ENCODE measurements around the gene C5orf63. TPM values are rescaled to one million over a fixed set of nuclear protein-coding genes. Genes with fewer than 3 reads are reported as not detected.

The C5orf63 gene
- total and polyA plus RNA-seq, 9 donors = 1.7 to 6.6 (median 3.5) TPM

DNA sequence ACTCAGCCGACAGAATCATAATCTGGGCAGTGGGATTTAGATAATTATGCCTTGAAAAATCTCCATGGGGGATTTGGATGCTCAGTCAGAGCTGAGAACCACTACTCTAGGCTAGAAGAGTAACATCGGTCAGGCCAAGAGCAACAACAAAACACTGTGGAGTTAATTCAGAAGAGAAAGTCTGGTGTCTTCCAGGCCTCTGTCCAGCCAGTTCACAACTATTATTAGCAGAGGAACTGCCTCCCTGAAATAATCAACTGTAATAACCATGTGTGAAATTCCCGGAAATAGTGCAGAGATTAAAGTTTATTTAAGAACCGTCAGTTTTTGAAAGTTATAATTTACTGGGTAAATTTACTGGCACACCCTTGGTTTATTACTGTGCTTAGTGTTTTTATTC is 34.8 kb downstream of the C5orf63 start:
- DNase-seq = no peak
- Histone ChIP-seq H3K4me1 (ENCODE audit: insufficient read depth) (no peaks in the 10 kb centered on the region), H3K36me3 (no peaks in the 10 kb centered on the region), H3K4me3 (no peak overlapping the region), H3K27ac (no peak overlapping the region), H3K9me3 (no peaks in the 10 kb centered on the region), H3K27me3 (no peaks in the 10 kb centered on the region)
- intact Hi-C loops (cut with DNase I) = no loop called here
- TF ChIP-seq POLR2A (IDR thresholded peaks at IDR 0.05) (no peak), EP300 (IDR thresholded peaks at IDR 0.05) (no peak)
- TF ChIP-seq, protein P1, sequence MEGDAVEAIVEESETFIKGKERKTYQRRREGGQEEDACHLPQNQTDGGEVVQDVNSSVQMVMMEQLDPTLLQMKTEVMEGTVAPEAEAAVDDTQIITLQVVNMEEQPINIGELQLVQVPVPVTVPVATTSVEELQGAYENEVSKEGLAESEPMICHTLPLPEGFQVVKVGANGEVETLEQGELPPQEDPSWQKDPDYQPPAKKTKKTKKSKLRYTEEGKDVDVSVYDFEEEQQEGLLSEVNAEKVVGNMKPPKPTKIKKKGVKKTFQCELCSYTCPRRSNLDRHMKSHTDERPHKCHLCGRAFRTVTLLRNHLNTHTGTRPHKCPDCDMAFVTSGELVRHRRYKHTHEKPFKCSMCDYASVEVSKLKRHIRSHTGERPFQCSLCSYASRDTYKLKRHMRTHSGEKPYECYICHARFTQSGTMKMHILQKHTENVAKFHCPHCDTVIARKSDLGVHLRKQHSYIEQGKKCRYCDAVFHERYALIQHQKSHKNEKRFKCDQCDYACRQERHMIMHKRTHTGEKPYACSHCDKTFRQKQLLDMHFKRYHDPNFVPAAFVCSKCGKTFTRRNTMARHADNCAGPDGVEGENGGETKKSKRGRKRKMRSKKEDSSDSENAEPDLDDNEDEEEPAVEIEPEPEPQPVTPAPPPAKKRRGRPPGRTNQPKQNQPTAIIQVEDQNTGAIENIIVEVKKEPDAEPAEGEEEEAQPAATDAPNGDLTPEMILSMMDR (IDR thresholded peaks at IDR 0.05) = no peak
- WGBS, 3 donors = 36 to 54% (median 40%) methylated on average over 4 of the region's 4 CpGs

DNA sequence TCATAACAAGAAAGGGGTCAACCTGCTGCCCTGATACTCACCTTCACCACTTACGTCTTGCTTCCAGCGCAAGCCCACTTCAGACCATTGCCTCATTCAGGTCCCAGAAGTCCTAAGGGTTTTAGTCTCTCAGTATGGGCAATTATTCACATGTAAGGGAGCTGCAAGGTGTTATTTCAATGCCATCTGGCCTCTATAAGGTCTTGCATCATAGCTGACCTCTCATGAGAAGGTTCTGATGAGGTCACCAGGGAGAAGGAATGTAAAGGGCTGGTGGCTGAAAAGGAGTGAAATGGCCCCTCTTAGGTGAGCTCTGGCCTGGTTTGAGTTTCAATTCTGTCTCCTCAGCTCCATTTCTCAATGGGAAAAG is 41.5 kb downstream of the C5orf63 start:
- H3K4me3 ChIP-seq = no peak overlapping the region
- H3K36me3 ChIP-seq = no peaks in the 10 kb centered on the region
- no peak for DNase-seq
- TF ChIP-seq POLR2A (IDR thresholded peaks at IDR 0.05) (no peak), EP300 (IDR thresholded peaks at IDR 0.05) (no peak)
- TF ChIP-seq, protein P1 (IDR thresholded peaks at IDR 0.05) = no peak
- peaks cover 6% of the 10 kb centered on the region for H3K4me1 ChIP-seq (ENCODE audit: insufficient read depth)
- H3K27ac ChIP-seq = no peak overlapping the region
- no peaks in the 10 kb centered on the region for H3K9me3 ChIP-seq
- intact Hi-C loops (cut with DNase I) = no loop called here
- WGBS, 3 donors = 90 to 93% (median 91%) methylated on average over 2 of the region's 2 CpGs
- H3K27me3 ChIP-seq = no peaks in the 10 kb centered on the region

DNA sequence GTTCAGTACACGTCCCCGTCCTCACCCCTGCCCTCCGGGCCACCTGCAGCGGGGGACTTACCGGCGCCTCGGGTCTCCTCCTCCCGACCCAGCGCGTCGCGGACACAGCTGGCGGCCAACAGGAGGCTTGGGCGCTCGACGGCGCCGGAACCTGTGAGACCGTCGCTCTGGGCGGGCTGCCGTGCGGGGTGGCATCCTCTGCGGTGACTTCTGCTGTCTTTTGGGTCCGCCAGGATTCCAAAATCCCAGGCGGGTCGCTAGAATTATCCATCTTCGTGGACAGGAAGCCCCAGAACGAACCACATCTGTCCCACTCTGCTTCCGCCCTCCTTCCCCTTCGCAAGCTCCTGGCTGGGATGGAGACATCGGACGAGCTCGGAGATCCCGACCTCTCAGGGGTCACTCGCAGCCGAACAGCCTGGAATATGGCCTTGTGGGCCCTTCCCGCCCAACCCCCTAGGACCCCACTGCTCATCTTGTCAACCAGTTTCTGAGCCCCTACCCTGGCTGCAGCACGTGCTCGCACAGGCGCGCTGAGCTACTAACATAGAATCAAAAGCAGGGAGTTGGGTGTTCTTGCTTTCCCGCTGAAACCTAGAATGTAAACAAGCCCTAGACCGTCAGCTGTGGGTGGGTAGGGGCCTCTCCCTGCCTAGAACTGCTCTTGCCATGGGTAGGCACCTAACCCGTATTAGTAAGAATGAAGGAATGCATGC is 42.0 kb downstream of the C5orf63 start:
- Histone ChIP-seq H3K4me1 (ENCODE audit: insufficient read depth) (peaks cover 6% of the 10 kb centered on the region), H3K4me3 (peak overlapping the region; percentile 90), H3K36me3 (no peaks in the 10 kb centered on the region), H3K9me3 (no peaks in the 10 kb centered on the region), H3K27me3 (no peaks in the 10 kb centered on the region), H3K27ac (peak overlapping the region in 1 of 2 donors; percentile 84)
- 14 to 33% (median 27%) methylated on average over 27 to 45 of the region's 45 CpGs for WGBS, 3 donors
- TF ChIP-seq, protein P1 (IDR thresholded peaks at IDR 0.05) = no peak
- no peak for TF ChIP-seq EP300 (IDR thresholded peaks at IDR 0.05)
- no peak for TF ChIP-seq POLR2A (IDR thresholded peaks at IDR 0.05)
- intact Hi-C loops (cut with DNase I) = no loop called here
- peak in 2 of 5 donors; percentile 9 to 53 for DNase-seq

DNA sequence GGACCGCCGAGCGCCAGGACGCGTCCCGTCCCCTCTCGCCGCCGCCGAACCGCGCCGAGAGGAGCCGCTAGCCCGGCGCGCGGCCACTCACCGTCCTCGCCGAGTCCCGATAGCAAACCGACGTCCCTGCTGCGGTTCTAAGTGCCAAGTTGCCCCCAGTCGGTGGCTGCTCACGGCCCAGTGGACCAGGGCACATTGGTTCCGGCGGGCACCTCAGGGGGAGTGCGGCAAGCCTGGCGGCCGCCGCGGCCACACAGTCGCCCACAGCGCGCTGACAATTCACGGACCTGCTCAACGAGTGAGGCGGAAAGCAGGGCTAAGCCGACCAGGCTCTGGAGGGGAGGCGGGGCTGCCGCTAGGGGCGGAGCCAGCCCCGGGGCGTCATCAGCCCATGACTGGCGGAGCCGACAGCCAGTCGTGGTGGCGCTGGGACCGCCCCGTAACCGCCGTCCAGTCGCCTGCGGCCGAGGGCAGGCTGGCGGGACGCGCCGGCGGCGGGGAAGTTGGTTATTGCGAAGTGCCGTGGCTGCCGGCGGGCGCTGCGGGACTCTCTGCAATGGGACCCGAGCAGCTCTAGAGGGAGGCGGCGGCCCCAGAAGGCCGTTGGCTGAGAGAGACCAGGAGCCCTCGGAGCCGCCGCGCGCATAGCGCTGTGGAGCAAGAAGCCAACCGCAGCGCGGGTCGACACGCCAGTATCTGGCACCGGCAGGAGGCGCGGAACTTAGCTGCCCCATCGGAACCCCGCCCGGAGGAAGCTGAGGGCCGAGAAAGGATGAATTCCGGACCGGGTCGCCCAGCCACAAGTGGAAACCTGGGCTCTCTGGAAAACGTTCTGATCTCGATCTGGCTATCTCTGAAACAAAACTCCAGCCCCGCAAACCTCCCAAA is 42.8 kb downstream of the C5orf63 start, which contains the start of gene MARCHF3:
Gene MARCHF3 (minus strand): TSS at position 300 of the 888 bp plus-strand sequence. CDS start 112,387 bp downstream, outside the sequence.
- 0 to 1% (median 1%) methylated on average over 57 to 97 of the region's 97 CpGs for WGBS, 3 donors
- no peak for TF ChIP-seq EP300 (IDR thresholded peaks at IDR 0.05)
- TF ChIP-seq, protein P1 (IDR thresholded peaks at IDR 0.05) = peak in 2 of 3 donors; percentile 15 to 36
- peak; percentile 81 for TF ChIP-seq POLR2A (IDR thresholded peaks at IDR 0.05)
- Histone ChIP-seq H3K27ac (peak within 1 kb of the TSS; percentile 25 to 84), H3K27me3 (no peaks in the 10 kb centered on the region), H3K9me3 (no peaks in the 10 kb centered on the region), H3K4me3 (peak within 1 kb of the TSS; percentile 90), H3K36me3 (no peaks in the 10 kb centered on the region), H3K4me1 (ENCODE audit: insufficient read depth) (peaks cover 6% of the 10 kb centered on the region)
- intact Hi-C loops (cut with DNase I) = no loop called here
- peak; percentile 92 to 96 (median 95) for DNase-seq
